Panc1 (cell line): ENCODE data around the gene TMEM132C. TPM values are rescaled to one million over a fixed set of nuclear protein-coding genes. Genes with fewer than 3 reads are reported as not detected.

Source experiments
- ATAC-seq: fragments of 200-7000 bp; cut with Tn5 transposase; 2 replicates; pipeline ENCODE4 v1.9.1; 2020; ENCODE audit warnings: mild to moderate bottlenecking, moderate library complexity
- BruUV-seq: library from RNA; stranded (reverse); fragments of 400-500 nt; replicated peaks from 2 replicates; lab custom pipeline; 2021; lab: Mats Ljungman, UMichigan
- CTCF ChIA-PET: fragments of 300-600 bp; sonication (Branson Sonifier 250); formaldehyde crosslinking; loops from one replicate; lab custom pipeline; 2022; ENCODE audit warnings: antibody characterized with exemption; lab: Charles Lee
- POLR2A ChIA-PET: fragments of 300-600 bp; sonication (Branson Sonifier 250); formaldehyde crosslinking; loops from one replicate; lab custom pipeline; 2022; ENCODE audit warnings: antibody characterized with exemption; lab: Charles Lee
- DNase-seq: peaks from one replicate; pipeline ENCODE4 v3.0.0-alpha.2; 2010; ENCODE audit warnings: low read depth, low spot score
- H3K27ac ChIP-seq: 2 replicates; pipeline ENCODE4 v1.5.1; 2011; ENCODE audit warnings: mild to moderate bottlenecking, low read length, inconsistent platforms
- H3K27me3 ChIP-seq: fragments of 200-500 bp; sonication (Bioruptor generic); 2 replicates; pipeline ENCODE4 v1.6.0; 2014; ENCODE audit warnings: low read length, inconsistent platforms; ENCODE audit not compliant: control insufficient read depth, insufficient read depth
- H3K36me3 ChIP-seq: fragments of 200-500 bp; sonication (Bioruptor generic); 2 replicates; pipeline ENCODE4 v1.5.1; 2014; ENCODE audit warnings: inconsistent platforms, mild to moderate bottlenecking, low read length, moderate library complexity; ENCODE audit not compliant: control insufficient read depth, insufficient read depth
- H3K4me1 ChIP-seq: 2 replicates; pipeline ENCODE4 v1.5.1; 2011; ENCODE audit warnings: inconsistent platforms, mild to moderate bottlenecking, low read length, moderate library complexity; ENCODE audit not compliant: control insufficient read depth, insufficient read depth
- H3K4me3 ChIP-seq, 2 experiments: 2 replicates each; pipeline ENCODE4 v1.5.1; 2011 to 2012; ENCODE audit warnings: low read depth in 2 of 2, low read length in 2 of 2, mild to moderate bottlenecking in 2 of 2, inconsistent platforms in 1 of 2, moderate library complexity in 1 of 2
- H3K9me3 ChIP-seq: fragments of 200-500 bp; sonication (Bioruptor generic); 2 replicates; pipeline ENCODE4 v1.5.1; 2014; ENCODE audit warnings: low read depth, mild to moderate bottlenecking, inconsistent platforms, low read length, moderate library complexity; ENCODE audit not compliant: control insufficient read depth, insufficient read depth
- CTCF ChIP-seq: fragments of 450-650 bp; IDR thresholded peaks from 2 replicates; pipeline ENCODE4 v1.5.1; 2017; ENCODE audit warnings: mild to moderate bottlenecking
- POLR2AphosphoS5 ChIP-seq: IDR thresholded peaks from 2 replicates; pipeline ENCODE4 v1.6.1; 2012; ENCODE audit warnings: mild to moderate bottlenecking, low read depth, low read length, moderate library complexity
- SIN3A ChIP-seq: IDR thresholded peaks from 2 replicates; pipeline ENCODE4 v1.6.1; 2012; ENCODE audit warnings: low read depth, mild to moderate bottlenecking, low read length, moderate library complexity, borderline replicate concordance; ENCODE audit not compliant: insufficient read depth
- TCF7L2 ChIP-seq: IDR thresholded peaks from 2 replicates; pipeline ENCODE4 v1.6.1; 2011; ENCODE audit warnings: mild to moderate bottlenecking, low read depth, low read length, inconsistent platforms
- in situ Hi-C: cut with HindIII; loops from 2 replicates; pipeline ENCODE4 v1.10.0; 2016; ENCODE audit warnings: low sequenced_read_pairs, low pct_unique_long_range_greater_than_20kb
- intact Hi-C: fragments of 100-400 bp; cut with micrococcal nuclease; formaldehyde crosslinking; loops from one replicate; pipeline ENCODE4 v1.10.0; 2022; ENCODE audit not compliant: unreplicated experiment
- total RNA-seq: library from RNA; stranded (reverse); gene quantifications from one replicate; pipeline ENCODE4 v1.2.1, GENCODE V29; 2021; ENCODE audit not compliant: unreplicated experiment
- TF ChIP-seq, protein P1 (sequence below), 2 experiments: IDR thresholded peaks; 2 replicates each; pipeline ENCODE4 v1.6.1; 2011 to 2012; ENCODE audit warnings: low read depth in 2 of 2, control low read depth in 1 of 2, low read length in 1 of 2, mild to moderate bottlenecking in 1 of 2, moderate library complexity in 1 of 2; ENCODE audit not compliant: insufficient read depth in 1 of 2

The TMEM132C gene
- total RNA-seq, 1 experiment from 2014 or later: not detected

DNA sequence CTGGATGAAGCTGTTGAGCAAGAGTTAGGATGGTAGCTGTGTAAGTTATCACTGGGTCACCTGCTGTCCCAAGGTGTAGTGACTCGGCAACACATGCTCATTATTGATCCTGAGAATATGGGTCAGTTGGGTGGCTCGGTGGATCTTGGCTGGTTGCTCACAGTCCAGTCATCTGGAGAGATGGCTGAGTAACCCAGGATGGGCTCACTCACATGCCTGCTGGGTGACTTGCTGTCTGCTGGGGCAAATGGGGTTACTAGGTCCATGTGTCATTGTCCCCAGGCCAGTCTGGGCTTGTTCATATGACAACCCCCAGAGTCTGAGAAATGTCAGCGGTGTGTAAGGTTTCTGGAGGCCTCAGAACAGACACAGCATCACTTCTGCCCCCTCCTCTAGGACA is 487.3 kb downstream of the TMEM132C start:
- no peaks in the 10 kb centered on the region for H3K9me3 ChIP-seq
- H3K4me3 ChIP-seq: no peak overlapping the region
- DNase-seq (no peak), ATAC-seq (no peak)
- no peaks in the 10 kb centered on the region for H3K36me3 ChIP-seq
- H3K27me3 ChIP-seq: 0 out of 2 replicates have a peak, but pooled peaks cover under 1% of the 10 kb centered on the region
- H3K27ac ChIP-seq: no peak overlapping the region
- in situ Hi-C loops: no loop called here
- H3K4me1 ChIP-seq: no peaks in the 10 kb centered on the region
- ChIA-PET CTCF (no interaction called here), POLR2A (no interaction called here)
- TF ChIP-seq CTCF (no peak), TCF7L2 (no peak), POLR2AphosphoS5 (no peak), SIN3A (no peak)
- TF ChIP-seq, protein P1, sequence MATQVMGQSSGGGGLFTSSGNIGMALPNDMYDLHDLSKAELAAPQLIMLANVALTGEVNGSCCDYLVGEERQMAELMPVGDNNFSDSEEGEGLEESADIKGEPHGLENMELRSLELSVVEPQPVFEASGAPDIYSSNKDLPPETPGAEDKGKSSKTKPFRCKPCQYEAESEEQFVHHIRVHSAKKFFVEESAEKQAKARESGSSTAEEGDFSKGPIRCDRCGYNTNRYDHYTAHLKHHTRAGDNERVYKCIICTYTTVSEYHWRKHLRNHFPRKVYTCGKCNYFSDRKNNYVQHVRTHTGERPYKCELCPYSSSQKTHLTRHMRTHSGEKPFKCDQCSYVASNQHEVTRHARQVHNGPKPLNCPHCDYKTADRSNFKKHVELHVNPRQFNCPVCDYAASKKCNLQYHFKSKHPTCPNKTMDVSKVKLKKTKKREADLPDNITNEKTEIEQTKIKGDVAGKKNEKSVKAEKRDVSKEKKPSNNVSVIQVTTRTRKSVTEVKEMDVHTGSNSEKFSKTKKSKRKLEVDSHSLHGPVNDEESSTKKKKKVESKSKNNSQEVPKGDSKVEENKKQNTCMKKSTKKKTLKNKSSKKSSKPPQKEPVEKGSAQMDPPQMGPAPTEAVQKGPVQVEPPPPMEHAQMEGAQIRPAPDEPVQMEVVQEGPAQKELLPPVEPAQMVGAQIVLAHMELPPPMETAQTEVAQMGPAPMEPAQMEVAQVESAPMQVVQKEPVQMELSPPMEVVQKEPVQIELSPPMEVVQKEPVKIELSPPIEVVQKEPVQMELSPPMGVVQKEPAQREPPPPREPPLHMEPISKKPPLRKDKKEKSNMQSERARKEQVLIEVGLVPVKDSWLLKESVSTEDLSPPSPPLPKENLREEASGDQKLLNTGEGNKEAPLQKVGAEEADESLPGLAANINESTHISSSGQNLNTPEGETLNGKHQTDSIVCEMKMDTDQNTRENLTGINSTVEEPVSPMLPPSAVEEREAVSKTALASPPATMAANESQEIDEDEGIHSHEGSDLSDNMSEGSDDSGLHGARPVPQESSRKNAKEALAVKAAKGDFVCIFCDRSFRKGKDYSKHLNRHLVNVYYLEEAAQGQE (IDR thresholded peaks at IDR 0.05; ENCODE audit: insufficient read depth in 1 of 2, low read depth in 2 of 2, low read length in 1 of 2): no peak
- no TSS peak for BruUV-seq
- intact Hi-C loops: no loop called here

DNA sequence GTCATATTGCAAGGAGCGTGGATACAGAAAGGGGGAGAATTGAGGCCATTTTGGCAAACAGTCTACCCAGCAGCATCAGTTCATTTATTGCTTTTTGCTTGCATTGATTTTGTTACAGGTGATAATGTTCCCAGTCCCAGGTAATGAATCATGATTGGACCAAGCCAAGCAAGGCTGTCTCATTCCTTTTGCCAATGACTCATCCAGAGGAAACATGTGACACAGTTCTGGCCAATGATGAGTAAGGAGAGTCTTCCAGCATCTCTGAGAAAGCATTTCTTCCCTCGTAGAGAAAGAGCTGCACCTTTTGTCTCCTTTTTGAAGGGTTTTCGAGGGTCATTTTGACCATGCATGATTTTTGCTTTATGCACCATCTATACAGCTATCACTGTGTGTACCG is 488.6 kb downstream of the TMEM132C start:
- no peaks in the 10 kb centered on the region for H3K9me3 ChIP-seq
- ATAC-seq (no peak), DNase-seq (no peak)
- ChIA-PET CTCF (no interaction called here), POLR2A (no interaction called here)
- TF ChIP-seq CTCF: no peak
- TF ChIP-seq TCF7L2: no peak
- TF ChIP-seq SIN3A: no peak
- no peak for TF ChIP-seq POLR2AphosphoS5
- TF ChIP-seq, protein P1 (IDR thresholded peaks at IDR 0.05; ENCODE audit: insufficient read depth in 1 of 2, low read depth in 2 of 2, low read length in 1 of 2): no peak
- in situ Hi-C loops: no loop called here
- BruUV-seq: no TSS peak
- H3K27ac ChIP-seq: no peak overlapping the region
- no peaks in the 10 kb centered on the region for H3K4me1 ChIP-seq
- intact Hi-C loops: no loop called here
- H3K27me3 ChIP-seq: no peaks in the 10 kb centered on the region
- no peak overlapping the region for H3K4me3 ChIP-seq
- H3K36me3 ChIP-seq: no peaks in the 10 kb centered on the region
